Left hindlimb (tissue), 1 donor: ENCODE measurements around the gene ATG16L1.

Experiments used
- DNase-seq: peaks from one replicate; pipeline ENCODE4 v3.0.0-alpha.2; 2018

The ATG16L1 gene

DNA sequence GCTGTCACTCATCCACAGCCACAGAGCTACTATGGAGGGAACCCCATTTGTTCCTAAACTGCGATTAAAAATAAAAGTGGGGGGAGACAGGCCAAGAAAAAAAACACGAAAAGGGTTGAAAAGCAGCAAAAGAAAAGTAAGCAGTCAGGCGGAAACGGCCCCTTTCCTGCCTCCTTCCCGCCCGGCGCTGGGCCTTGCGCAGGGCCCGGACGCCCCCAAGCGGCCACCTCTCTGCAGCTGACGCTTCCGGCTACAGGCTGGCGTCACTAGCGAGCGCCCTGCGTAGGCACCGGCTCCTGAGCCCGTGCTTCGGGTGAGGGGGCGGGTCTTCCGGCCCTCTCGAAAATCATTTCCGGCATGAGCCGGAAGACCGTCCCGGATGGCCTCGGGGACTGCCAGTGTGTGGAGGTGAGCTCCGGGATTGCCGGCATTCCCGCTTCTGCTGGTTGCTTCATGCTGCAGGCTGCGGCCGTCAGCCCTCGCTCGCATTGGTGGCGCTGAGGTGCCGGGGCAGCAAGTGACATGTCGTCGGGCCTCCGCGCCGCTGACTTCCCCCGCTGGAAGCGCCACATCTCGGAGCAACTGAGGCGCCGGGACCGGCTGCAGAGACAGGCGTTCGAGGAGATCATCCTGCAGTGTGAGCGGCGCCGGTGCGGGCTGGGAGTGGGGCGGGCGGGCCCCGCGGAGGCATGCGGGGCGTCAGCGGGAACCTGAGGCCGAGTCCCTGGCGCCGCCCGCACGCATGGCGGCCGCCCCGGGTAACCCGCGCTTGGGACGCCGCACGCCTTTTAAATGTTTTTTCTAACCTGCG is at the start of gene ATG16L1:
Gene ATG16L1 (plus strand): TSS at position 368 of the 811 bp plus-strand sequence. CDS start 155 bp downstream, at position 523.
- peak; percentile 97 for DNase-seq

DNA sequence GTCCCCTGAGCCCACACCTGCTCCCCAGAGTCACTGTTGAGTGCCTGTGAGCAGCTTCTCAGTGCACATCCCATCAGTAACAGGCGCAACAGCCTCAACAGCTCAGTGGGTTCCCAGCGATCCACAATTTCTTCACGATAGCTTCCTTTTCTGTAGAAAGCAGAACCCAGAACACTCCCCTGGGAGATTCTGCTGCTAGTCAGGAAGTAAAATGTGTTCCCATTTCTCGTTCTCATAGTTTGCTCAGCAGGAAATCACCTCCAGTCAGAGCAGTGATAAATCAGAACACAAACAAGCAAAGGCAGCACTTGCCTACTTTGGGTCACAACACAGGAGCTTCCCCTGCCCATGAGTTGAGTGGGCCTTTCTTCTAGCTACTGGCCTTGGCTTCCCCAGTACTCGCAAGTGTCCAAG is 48.9 kb upstream of the ATG16L1 start:
- no peak for DNase-seq

DNA sequence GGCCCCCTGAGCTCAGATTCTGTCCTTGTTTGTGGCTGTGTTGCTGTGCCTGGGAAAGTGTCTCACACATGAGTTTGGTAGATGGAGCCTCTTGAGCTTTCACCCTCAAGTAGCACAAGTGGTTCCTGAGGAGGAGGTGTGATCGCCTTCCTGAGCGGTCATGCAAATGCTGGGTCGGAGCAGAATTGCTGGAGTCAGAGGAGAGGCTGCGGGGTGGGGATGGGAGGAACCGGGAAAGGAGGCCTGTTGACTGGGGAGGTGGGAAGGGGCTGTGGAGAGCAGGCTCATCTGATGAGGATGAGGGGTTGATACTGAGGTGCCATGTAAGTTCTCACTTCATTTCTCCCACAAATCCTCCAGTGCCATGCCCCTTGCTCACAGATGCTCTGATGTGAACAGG is 48.4 kb upstream of the ATG16L1 start:
- DNase-seq: no peak

- no peak for DNase-seq
Measured at GRCh38 chr2:233204286-233204936, 47.1 kb upstream of the ATG16L1 start.

DNA sequence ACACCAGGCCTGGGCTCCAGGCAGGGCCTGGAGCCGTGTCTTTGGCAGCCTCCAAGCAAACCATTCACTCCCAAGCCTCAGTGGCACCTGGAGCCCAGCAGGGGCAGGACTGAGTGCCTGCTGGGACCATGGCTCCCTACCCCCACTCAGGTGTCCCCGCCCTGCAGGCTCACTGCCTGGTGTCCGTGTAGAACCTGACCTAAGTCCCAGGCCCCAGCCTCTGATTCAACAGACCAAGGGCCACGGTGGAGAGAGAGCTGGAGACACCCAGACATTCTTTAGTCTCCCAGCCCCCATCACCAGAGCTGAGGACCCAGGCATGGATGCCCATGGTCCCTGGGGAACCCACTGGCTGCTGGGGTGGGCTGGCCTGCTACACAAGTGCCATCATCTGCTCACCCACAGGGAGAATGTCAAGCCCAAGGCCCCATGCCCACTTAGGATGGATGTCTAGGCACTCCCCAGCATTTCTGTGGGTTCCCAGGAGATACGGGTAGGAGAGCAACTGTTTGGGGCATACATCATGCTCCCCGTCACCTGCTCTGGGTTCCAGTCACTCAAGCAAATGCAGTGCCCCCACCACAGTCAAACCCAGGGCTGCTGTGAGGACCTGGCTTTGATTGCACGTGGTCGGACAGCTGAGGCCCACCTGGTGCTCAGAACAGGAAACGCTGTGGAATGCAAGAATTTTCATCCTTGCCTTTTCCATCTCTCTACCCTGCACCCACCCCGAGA is 42.9 kb upstream of the ATG16L1 start:
- DNase-seq: no peak

- DNase-seq: no peak
Measured at GRCh38 chr2:233209117-233209532, 42.3 kb upstream of the ATG16L1 start.

GRCh38 chr2:233209533-233210171 is 41.8 kb upstream of the ATG16L1 start:
- peak; percentile 69 for DNase-seq

DNA sequence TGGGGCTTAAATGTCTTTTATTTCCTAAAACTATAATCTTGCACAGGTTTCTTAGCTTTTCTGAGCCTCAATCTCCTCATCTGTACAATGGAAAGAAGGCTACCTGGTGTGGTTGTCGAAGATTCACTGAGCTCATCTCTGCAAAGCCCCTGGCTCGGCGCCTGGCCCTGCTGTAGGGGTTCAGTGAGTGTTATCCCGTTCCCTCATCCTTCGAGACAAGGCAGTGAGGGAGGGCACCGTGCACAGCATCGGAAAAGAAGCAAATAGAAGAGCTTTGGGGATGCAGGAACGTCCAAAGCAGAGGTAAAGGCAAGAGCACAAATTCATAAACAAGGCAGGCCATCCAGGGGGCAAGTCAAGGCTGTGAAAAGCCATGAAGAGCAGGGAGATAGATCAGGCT is 41.2 kb upstream of the ATG16L1 start:
- DNase-seq: no peak

DNA sequence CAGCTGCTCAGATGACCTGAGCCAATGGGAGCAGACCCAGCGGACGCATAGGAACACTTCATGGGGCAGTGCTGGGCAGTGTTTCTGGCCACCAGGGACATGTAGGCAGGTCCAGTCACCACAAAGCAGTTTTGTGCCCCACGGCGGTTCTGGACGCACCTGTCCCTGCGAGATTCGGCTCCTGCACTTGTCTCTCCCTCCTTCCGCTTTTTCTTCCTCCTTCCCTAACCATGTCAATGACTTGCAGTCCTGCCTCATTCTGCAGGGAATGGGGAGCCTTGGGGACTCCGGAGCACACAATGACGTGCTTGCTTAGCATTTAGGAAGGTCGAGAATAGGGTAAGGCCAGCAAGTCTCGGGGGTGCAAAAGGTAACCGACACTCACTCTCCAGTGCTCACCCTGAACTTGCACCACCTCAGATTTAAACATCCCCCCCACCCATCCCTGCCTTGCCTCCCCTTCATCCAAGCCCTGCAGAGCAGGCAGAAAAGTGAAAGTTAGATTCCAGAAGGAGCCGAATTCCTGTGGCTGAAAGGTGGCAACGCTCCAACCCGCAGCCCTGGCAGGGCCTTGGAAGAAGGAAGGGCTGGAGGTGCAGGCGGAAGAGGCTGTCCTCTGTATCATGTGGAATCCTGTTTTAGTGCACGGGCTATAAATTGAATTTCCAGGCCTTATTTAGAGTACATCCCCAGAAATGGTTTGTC is 40.5 kb upstream of the ATG16L1 start:
- DNase-seq: peak; percentile 93

DNA sequence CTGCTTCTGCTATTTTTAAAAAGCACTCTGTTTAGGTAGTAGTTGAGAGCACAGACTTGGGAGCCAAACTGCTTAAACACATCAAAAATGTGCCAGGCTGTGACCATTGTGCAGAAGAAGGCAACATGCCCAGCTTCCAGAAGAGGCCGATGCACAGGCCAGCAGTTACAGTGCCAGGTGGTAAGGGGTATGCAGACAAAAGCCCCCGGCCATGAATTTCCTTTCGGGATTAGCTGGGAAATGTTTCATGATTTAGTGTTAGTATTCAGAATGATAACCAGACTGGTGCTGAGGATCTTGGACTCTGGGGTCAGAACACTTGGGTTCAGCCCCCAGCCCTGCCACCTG is 40.0 kb upstream of the ATG16L1 start:
- DNase-seq: no peak

- DNase-seq: no peak
Measured at GRCh38 chr2:233213011-233213410, 38.5 kb upstream of the ATG16L1 start.

- no peak for DNase-seq
Measured at GRCh38 chr2:233213975-233214374, 37.5 kb upstream of the ATG16L1 start.

DNA sequence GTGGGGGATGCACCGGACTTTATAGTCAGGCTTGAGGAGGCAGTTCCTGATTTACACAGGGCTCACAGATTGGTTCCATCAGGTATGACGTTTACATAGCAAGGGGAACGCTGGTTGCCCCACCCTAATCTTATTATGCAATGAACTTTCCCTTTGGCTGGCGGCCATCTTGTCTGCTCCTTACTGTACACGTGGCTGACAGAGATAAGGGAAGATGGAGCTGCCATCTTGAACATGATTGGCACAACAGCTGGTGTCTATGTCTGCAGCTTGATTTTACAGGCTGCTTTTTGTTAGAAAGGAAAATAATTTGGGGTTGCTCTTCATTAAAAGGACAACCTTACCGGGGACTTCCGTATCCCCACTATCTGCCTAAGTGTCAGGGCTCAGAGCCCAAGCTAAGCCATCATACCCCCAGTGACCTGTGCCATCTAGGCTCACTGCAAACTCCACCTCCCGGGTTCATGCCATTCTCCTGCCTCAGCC is 33.5 kb upstream of the ATG16L1 start:
- DNase-seq: no peak

GRCh38 chr2:233218836-233219235 is 32.6 kb upstream of the ATG16L1 start:
- no peak for DNase-seq

GRCh38 chr2:233219848-233220247 is 31.6 kb upstream of the ATG16L1 start:
- DNase-seq: no peak

DNA sequence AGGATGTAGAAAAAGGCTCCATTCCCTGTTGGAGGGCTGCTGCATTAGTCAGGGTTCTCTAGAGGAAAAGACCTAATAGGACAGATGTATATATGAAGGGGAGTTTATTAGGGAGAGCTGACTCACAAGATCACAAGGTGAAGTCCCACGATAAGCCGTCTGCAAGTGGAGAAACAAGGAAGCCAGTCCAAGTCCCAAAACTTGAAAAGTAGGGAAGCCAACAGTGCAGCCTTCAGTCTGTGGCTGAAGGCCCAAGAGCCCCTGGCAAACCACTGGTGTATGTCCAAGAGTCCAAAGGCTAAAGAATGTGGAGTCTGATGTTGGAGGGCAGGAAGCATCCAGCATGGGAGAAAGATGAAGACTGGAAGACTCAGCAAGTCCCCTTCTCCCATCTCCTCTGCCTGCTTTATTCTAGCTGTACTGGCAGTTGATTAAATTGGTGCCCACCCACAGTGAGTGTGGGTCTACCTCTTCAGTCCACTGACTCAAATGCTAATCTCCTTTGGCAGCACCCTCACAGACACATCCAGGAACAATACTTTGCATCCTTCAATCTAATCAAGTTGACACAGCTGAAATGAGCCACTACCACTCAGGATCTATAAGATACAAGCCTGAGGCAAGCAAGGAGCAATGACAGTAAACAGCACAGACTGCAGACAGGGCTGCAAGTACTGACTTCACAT is 30.0 kb upstream of the ATG16L1 start:
- DNase-seq: no peak

- DNase-seq: no peak
Measured at GRCh38 chr2:233223059-233223894, 28.2 kb upstream of the ATG16L1 start.

DNA sequence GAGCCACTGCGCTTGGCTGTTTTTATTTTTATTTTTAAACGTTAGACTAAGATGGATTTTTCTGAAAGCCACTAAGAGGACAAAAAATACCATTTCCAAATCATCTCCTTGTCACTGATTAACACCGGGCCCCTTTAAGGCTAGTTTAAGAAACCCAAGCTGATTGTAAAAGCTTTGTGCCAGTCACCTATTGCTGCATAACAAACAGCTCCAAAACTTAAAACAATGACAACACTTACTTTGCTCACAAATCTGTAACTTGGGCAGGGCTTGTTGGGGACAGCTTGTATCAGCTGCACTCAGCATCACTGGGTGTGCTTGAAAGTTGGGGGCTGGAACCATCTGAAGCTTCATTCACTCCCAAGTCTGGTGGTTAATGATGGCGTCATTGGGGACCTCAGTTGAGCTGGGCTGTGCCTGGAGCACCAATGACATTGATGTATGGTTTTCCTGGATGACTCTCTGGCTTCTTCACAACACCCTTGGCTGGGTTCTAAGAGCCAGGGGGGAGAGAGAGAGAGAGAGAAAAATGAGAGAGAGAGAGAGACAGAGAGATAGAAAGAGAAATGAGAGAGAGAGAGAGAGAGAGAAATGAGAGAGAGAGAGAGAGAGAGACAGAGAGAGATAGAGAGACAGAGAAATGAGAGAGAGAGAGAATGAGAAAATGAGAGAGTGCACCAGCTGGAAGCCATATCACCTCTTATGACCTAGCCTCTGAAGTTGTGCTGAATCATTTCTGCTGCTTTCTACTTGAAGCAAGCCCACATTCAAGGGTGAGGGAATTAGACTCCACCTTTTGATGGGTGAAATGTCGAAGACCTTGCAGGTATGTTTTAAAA is 26.0 kb upstream of the ATG16L1 start:
- DNase-seq: no peak

DNA sequence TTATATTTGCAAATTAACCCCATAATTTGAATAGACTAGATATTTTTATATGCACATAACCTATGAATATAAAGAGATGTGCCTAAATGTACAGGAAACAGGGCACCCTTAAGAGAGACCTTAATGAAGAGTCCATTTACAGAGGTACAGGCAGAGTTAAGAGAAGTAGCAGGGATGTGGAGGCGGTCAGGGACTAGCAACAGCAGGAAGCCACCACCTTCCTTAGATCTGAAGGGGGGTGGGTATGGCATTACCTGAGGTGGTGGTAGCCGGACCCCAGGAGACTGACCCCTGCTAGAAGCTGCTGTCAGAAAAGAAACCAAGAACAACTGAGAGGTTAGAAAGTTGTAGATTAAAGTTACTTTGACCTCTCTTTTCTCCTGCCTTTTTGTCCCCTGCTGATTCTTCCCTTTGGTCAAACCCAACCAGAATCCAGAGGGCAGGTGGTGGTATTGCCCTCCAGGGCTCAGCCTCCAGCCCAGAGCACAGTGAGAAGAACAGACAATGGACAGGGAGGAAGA is 24.9 kb upstream of the ATG16L1 start:
- DNase-seq: no peak
